Activated T-helper 9 cell treated with anti-CD3 and anti-CD28 coated beads, Interleukin-2, amount 50 U/mL, for 16 hours (primary cell): ENCODE results near the gene SPATA31C1.
"Not testable (repeated sequence)": the region's sequence is repeated elsewhere in the genome, so short reads cannot be mapped to it uniquely, and the experiment has no call there.

ENCODE experiments used
- DNase-seq: peaks from one replicate; pipeline ENCODE4 v3.0.0-alpha.2; 2020; ENCODE audit warnings: low read depth

Gene SPATA31C1

DNA sequence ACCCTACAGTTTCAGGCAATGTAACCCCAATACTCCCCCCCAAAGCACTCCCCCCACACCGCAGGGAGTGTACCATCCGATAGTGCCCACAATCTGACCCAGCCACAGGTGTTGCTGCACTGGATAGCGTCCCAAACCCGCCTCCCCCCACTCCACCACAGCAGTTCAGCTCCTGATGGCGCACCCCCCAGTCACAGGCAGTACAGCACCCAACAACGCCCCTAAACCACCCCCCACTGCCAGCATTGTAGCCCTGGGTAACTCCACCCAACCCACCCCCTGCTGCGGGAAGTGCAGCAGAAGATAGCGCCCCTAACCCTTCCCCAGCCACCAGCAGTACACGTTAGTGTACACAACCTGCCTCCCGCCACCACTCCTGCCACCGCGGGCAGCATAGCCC lies 20.6 kb downstream of the SPATA31C1 start:
- not testable (repeated sequence) for DNase-seq

- not testable (repeated sequence) for DNase-seq
Observed at GRCh38 chr9:87939096-87939495, 21.3 kb downstream of the SPATA31C1 start.

GRCh38 chr9:87944096-87944495 lies 26.3 kb downstream of the SPATA31C1 start:
- no peak for DNase-seq

DNA sequence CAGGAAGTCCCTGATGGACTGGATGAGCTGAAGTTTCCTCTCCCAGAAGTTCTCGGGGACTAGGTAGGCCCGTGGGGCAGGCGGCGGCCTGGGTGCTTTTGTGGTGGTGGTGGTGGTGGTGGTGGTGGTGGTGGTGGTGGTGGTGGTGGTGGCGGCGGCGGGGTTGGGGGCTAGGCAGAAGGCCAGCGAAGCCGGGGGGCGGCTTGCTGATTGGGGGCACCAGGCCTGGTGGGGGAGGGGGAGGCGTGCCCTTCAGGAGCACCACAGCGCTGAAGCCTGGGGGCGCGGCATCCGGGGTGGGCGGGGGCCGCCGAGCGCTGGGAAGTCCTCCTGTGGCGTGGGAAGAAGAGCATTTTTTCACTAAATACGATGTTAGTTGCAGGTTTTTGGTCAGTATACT lies 26.9 kb downstream of the SPATA31C1 start:
- DNase-seq: no peak

DNA sequence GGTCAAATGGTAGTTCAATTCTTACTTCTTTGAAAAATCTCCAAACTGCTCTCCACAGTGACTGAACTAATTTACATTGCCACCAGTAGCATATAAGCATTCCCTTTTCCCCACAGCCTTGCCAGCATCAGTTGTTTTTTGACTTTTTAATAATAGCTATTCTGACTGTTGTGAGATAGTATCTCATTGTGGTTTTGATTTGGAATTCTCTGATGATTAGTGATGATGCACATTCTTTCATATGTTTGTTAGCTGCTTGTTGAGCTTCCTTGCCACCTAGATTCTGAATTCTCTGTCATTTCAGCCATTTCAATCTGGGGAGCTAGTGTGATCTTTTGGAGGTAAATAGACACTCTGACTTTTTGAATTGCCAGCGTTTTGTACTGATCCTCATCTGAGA lies 32.5 kb downstream of the SPATA31C1 start:
- DNase-seq: no peak

- DNase-seq: no peak
Observed at GRCh38 chr9:87950765-87951488, 33.2 kb downstream of the SPATA31C1 start.

DNA sequence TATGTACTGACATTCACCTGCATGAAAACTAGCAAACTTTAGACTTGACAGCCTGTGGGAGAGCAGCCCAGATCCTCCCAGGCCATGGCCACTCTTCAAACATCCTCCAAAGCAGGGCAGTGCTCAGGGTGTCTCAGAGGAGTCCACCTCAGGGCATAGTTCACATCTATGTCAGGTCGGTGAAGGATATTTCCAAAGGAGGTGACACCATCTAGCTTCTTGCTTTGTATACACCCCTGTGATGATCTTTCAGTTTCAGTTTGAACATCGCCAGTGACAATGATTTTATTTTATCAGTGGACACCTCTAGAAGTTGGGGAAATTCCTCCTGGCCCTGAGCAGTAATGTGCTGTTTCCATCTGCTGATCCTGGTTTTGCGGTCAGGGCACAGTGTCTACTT lies 36.5 kb downstream of the SPATA31C1 start:
- DNase-seq: no peak

- DNase-seq: no peak
Observed at GRCh38 chr9:87957839-87958238, 40.1 kb downstream of the SPATA31C1 start.

DNA sequence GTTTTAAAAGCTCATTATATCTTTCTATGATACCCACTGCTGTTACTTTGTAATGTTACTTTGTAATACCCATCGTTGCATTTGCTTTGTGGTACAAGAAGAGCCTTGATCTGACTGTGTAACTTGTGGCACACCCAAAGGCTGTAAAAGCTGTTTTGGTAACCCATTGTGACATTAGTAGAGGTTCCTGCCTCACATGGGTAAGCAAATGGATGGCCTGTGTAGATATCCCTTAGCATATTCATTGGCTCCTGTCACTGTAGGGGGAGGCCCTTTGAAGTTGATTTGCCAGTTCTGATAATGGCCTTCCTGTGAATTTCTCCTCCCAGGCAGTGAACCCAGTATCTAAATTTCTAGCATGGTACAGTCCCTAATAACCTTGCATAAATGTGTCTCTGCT lies 40.8 kb downstream of the SPATA31C1 start:
- no peak for DNase-seq

- no peak for DNase-seq
Observed at GRCh38 chr9:87959916-87960581, 42.3 kb downstream of the SPATA31C1 start.

DNA sequence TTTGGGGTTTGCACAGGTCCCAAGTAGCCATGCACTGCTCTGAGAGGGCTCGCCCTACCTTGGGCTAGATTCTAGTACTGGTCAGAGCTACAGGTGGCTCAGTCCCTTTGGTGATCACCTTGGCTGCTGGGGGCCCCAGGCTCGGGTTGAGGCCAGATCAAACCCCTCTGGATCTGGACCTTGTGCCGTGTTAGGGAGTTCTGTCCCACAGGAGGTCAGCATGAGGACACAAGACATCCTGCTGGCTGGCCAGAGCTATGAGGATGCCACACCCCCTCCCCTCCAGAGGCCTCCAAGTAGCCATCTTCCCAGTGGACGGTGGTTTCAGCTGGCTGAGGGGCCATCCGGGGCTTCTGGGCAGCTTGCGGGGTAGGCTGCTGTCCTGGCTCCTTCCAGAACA lies 46.0 kb downstream of the SPATA31C1 start:
- no peak for DNase-seq

DNA sequence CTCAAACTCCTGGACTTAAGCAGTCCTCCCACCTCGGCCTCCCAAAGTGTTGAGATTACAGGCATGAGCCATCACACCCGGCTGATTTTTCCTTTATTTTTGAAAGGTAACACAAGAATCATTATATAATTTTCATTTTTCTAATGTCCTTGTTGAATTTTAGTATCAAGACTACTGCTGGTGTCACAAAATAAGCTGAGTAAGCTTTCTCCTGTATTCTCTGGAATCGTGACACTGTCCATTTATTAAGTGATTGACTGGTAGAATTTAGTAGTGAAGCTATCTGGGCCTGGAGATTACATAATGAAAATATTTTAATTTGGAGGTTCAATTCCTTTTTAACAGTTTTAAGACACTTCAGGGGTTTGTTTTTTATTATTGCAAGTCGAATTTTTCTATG lies 47.1 kb downstream of the SPATA31C1 start:
- no peak for DNase-seq

GRCh38 chr9:87968155-87968554 lies 50.4 kb downstream of the SPATA31C1 start:
- no peak for DNase-seq

DNA sequence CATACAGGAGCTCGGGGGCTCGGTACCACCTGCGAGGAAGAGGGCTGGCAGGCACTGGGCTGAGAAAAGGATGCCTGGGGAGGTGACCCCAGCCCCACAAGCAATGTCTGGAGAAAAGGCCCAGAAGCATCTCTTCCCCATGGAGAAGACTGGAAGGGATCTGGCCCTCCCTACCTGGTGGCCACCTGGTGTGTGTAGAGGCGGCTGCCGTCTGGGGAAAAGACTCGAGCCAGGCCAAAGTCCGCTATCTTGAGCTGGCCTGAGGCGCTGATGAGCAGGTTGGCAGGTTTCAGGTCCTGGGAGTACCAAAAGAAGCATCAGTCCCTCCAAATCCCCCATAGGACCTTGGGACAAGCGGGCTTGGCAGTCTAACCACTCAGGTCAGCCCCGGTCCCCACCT lies 52.8 kb downstream of the SPATA31C1 start:
- DNase-seq: no peak

DNA sequence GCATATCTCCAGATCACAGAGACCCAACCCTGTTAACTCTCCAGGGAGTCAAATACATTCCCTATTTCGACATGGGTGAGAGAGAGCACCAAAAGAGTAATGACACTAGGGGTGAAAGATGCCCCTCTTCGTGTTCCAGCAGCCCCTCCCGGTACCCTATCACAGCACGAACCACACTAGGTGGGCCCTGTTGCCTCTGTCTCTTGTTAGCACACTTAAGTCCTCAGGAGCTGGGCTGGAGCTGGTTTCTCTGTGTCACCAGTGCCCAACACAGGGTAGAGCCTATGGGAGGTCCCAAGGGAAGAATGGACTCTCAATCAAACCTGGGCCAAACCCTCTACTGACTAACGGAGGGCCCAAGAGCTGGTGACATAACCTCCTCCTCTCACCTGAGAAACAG lies 55.4 kb downstream of the SPATA31C1 start:
- DNase-seq: no peak
